Measurements from ENCODE around the gene SRI. TPM values are rescaled to one million over a fixed set of nuclear protein-coding genes. Genes with fewer than 3 reads are reported as not detected.

The SRI gene
- polyA plus RNA-seq, 1 donor (not counting 4 experiments of a cell fraction or from before 2014, with no cell fraction given) = 206 TPM

DNA sequence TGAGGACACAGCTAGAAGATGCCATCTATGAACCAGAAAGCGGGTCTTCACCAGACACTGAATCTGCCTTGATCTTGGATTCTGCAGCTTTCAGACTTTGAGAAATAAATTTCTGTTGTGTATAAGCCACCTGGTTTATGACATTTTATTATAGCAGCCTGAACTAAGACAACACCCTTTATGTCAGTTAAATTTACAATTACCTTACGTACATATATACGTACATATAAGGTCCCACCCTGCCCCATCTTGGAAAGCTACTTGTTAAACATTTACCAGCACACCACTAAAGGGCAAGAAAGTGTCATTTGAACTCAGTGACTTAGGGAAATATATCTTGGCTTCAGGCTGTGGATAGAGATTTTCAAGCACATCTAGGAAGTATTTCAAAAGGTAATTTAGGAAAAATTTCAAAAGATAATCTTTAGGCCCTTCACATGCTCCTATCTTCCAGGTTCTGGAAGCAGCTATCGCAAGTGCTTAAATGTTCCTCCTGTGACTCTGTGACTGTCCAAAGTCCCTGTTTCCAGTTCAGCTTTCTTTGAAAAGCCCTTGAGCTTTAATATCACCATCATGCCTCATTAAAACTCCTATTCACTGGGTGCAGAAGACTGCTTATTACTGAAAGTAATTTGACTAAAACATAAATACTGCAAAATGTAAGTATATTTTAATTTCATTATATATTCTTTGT is 9.6 kb upstream of the SRI start:
- Histone ChIP-seq H3K9me3 (ENCODE audit: control insufficient read depth, low read depth, low read length) (no peaks in the 10 kb centered on the region), H4K20me1 (ENCODE audit: control insufficient read depth, extremely low read depth, insufficient read depth, low read length) (no peaks in the 10 kb centered on the region), H3K4me3 (ENCODE audit: control insufficient read depth in 2 of 3, extremely low read depth in 1 of 3, insufficient read depth in 2 of 3, low read depth in 1 of 3, low read length in 3 of 3) (no peak overlapping the region), H2AFZ (ENCODE audit: control insufficient read depth, low read length) (no peak overlapping the region), H3K4me1 (ENCODE audit: control insufficient read depth, extremely low read depth, insufficient read depth, low read length) (peaks cover 15% of the 10 kb centered on the region), H3K4me2 (ENCODE audit: control insufficient read depth, extremely low read depth, insufficient read depth, low read depth, low read length) (no peak overlapping the region), H3K27me3 (ENCODE audit: control insufficient read depth, extremely low read depth, insufficient read depth, low read length) (no peaks in the 10 kb centered on the region), H3K9me1 (ENCODE audit: control insufficient read depth, extremely low read depth, insufficient read depth, low read length) (no peaks in the 10 kb centered on the region), H3K36me3 (ENCODE audit: control insufficient read depth in 2 of 2, extremely low read depth in 1 of 2, insufficient read depth in 2 of 2, low read length in 2 of 2) (no peaks in the 10 kb centered on the region), H3K9ac (ENCODE audit: control insufficient read depth, extremely low read depth, insufficient read depth, low read length) (no peak overlapping the region), H3K27ac (ENCODE audit: control insufficient read depth, insufficient read depth, low read length) (no peak overlapping the region), H3K79me2 (ENCODE audit: control insufficient read depth, insufficient read depth, low read length) (no peaks in the 10 kb centered on the region)
- TF ChIP-seq CTCF (optimal IDR thresholded peaks at IDR 0.05 in 1 of 3, IDR thresholded peaks at IDR 0.05 in 1 of 3, conservative IDR thresholded peaks at IDR 0.05 in 1 of 3; ENCODE audit: extremely low read depth in 1 of 3, insufficient read depth in 2 of 3, low read length in 3 of 3) (no peak), EZH2 (IDR thresholded peaks at IDR 0.05; ENCODE audit: low read length) (no peak)
- DNase-seq (ENCODE audit: low read depth, low spot score) (no peak), FAIRE-seq (no peak)
- dilution Hi-C loops (cut with MboI; ENCODE audit: extremely low pct_ligation_motif_present, low sequenced_read_pairs) = no loop called here

GRCh38 chr7:88226886-88227516 is 7.2 kb upstream of the SRI start:
- Histone ChIP-seq H2AFZ (ENCODE audit: control insufficient read depth, low read length) (no peak overlapping the region), H3K4me2 (ENCODE audit: control insufficient read depth, extremely low read depth, insufficient read depth, low read depth, low read length) (no peak overlapping the region), H3K36me3 (ENCODE audit: control insufficient read depth in 2 of 2, extremely low read depth in 1 of 2, insufficient read depth in 2 of 2, low read length in 2 of 2) (no peaks in the 10 kb centered on the region), H3K4me3 (ENCODE audit: control insufficient read depth in 2 of 3, extremely low read depth in 1 of 3, insufficient read depth in 2 of 3, low read depth in 1 of 3, low read length in 3 of 3) (no peak overlapping the region), H3K9me1 (ENCODE audit: control insufficient read depth, extremely low read depth, insufficient read depth, low read length) (no peaks in the 10 kb centered on the region), H4K20me1 (ENCODE audit: control insufficient read depth, extremely low read depth, insufficient read depth, low read length) (no peaks in the 10 kb centered on the region), H3K79me2 (ENCODE audit: control insufficient read depth, insufficient read depth, low read length) (no peaks in the 10 kb centered on the region), H3K27me3 (ENCODE audit: control insufficient read depth, extremely low read depth, insufficient read depth, low read length) (no peaks in the 10 kb centered on the region), H3K4me1 (ENCODE audit: control insufficient read depth, extremely low read depth, insufficient read depth, low read length) (peaks cover 18% of the 10 kb centered on the region), H3K27ac (ENCODE audit: control insufficient read depth, insufficient read depth, low read length) (no peak overlapping the region), H3K9me3 (ENCODE audit: control insufficient read depth, low read depth, low read length) (no peaks in the 10 kb centered on the region), H3K9ac (ENCODE audit: control insufficient read depth, extremely low read depth, insufficient read depth, low read length) (no peak overlapping the region)
- TF ChIP-seq EZH2 (IDR thresholded peaks at IDR 0.05; ENCODE audit: low read length) (no peak), CTCF (optimal IDR thresholded peaks at IDR 0.05 in 1 of 3, IDR thresholded peaks at IDR 0.05 in 1 of 3, conservative IDR thresholded peaks at IDR 0.05 in 1 of 3; ENCODE audit: extremely low read depth in 1 of 3, insufficient read depth in 2 of 3, low read length in 3 of 3) (no peak)
- peak; percentile 85 for DNase-seq (ENCODE audit: low read depth, low spot score)
- dilution Hi-C loops (cut with MboI; ENCODE audit: extremely low pct_ligation_motif_present, low sequenced_read_pairs) = no loop called here
- peak; percentile 57 for FAIRE-seq
